Middle frontal gyrus (tissue), 1 donor: ENCODE results near the gene IL4I1.

Experiments
- DNase-seq: peaks from one replicate; pipeline ENCODE4 v3.0.0-alpha.2; 2015; ENCODE audit warnings: low spot score; ENCODE audit errors: extremely low spot score

The IL4I1 gene

DNA sequence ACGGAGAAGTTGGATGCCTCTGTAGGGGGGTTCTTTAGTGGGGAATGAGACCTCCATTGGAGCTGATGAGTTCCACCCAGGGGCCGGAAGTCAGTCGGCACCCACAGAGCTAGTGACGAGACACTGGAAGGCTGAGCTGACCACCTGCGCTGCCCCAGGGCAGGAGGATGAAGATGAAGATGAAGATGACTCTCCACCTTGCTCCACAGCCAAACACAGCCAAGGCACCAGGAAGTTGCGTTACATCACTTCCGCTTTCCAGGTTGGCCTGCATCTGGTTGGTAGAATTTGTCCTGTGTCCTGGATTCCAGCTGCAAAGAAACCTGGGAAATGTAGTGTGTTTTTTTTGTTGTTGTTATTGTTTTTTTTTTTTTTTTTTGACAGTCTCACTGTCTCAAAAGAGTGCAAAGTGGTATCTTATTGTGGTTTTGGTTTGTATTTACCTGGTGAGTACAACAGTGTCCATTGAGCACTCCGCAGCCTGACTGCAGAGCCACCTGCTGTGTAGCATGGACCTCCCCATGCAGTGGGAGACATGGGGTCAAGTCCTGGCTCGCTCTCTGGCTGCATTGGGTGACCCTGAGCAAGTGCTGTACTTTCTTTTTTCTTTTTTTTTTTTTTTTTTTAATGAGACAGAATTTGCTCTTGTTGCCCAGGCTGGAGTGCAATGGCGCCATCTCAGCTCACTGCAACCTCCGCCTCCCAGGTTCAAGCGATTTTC lies 17.3 kb downstream of the IL4I1 start:
- DNase-seq: no peak

DNA sequence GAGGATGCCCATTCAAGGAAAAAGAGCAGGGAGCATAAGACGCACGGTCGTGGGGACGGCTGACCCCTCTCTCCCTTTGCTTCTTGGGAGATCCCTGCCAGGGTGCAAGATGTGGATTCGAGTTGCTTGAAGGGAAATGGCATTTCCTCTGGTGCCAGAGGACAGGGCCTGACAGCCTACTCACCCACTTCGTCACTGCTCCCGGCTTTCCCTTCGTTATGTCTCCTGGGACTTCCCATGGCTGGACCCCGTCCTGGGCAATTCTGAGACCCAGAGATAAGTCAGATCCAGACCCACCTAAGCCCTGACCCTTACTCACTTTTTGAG lies 18.0 kb downstream of the IL4I1 start:
- DNase-seq: no peak

DNA sequence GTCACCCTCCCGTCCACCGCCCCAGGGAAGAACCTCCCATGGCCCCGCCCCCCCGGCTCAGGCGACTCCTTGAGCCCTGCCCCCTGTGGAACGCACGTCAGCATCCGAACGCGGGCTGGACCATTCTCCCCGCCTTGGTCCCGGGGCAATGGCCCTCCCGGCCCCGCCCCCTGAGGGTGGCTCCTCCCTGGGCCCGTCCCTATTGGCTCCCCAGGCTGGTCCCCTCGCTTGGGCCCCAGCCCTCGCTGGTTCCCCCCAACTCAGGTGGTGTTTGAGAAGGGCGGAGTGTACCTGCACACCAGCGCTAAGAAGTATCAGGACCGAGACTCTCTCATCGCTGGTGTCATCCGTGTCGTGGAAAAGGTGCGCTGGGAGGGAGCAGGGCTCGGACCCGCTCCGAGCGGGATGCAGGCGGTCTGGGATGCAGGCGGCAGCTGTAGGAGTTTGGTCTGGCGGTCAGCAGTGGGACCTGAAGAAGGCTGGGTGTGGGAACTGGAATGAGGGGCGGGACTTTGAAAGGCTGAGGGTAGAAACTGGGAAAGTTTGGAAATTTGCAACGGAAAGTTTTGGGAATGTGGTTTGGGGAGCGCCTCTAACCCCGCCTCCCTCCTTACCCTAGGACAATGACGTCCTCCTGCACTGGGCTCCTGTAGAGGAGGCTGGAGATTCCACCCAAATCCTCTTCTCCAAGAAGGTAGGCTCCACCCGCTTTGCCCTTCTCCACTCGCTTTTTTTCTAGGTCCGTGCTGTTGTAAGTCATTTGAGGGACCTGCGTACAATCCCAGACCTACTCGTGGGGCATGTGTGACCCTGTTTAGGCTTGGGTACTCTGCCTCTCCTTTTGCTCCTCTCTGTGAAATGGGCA lies 18.6 kb downstream of the IL4I1 start:
- peak; percentile 83 for DNase-seq

DNA sequence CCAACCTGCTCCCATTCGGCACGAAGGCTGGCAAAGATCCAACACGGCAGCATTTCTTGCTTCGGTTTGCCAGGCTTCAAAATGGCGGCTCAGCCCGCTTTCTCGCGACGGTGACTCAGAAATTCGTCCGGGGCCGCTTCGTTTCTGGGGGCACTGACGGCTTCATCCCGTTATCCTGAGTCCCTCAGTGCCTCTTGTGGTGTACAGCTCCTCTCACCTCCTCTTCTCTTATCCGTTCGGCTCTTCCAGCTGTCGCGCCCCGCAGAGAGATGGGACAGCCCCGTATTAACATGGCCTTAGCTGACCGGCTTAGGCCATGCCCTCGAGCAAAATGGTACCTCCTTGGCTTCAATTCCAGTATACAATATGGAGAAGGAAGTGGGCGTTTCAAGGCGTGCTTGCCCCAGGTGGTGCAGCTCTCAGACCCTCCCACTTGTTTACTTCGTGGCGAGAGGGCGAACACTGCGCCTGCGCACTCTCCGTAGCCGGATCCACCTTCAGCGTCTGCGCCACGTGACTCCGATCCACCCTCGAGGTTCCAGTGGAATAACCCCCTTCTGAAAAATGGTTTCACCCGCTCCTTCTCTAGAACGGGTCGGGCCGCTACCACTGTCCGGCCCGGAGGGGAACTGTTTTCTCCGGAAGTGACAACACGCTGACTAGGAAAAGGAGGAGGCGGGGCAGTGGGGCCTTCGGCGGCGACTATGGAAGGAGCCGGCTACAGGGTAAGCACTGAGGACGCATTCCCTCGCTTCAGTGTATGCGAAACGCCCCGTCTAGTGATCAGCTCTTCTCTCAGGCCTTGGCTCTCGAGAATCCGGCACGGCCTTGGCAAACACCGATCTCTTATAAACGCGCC lies 19.4 kb downstream of the IL4I1 start, which contains the start of the genes AKT1S1 and TBC1D17:
Gene AKT1S1, minus strand, starts transcription at position 336 of the 859 bp plus-strand sequence. CDS start 4,060 bp downstream, outside the sequence.
Gene TBC1D17, plus strand, starts transcription at position 683 of the 859 bp plus-strand sequence. Its CDS starts 22 bp downstream, at position 705.
- DNase-seq: peak; percentile 99

DNA sequence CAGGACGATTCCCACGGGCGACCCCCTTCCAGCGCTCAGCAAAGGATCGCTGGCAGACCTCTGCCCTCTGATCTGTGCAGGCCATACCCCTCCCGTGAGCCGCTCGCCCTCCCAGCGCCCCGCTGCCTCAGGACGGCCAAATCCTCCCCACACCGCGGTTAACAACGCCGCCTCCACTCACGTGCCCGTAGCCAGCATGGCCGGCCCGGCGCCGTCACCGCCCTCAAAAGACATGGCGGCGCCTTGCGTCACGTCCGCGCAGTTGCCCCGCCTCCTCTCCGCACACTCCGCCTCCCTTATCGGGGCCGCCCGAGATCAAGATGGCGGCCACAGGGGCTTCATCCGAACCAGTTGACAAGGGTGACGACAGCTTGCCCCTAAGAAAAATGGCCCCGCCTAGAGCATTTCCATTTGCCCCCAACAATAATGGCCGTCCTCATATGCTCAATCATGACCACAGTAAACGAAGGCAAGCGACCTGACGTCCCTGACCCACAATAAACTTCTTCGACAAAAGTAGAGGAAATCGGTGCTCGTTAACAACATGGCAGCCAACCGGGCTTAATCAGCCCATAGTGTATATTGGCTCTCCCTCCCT lies 20.2 kb downstream of the IL4I1 start:
- peak; percentile 98 for DNase-seq

DNA sequence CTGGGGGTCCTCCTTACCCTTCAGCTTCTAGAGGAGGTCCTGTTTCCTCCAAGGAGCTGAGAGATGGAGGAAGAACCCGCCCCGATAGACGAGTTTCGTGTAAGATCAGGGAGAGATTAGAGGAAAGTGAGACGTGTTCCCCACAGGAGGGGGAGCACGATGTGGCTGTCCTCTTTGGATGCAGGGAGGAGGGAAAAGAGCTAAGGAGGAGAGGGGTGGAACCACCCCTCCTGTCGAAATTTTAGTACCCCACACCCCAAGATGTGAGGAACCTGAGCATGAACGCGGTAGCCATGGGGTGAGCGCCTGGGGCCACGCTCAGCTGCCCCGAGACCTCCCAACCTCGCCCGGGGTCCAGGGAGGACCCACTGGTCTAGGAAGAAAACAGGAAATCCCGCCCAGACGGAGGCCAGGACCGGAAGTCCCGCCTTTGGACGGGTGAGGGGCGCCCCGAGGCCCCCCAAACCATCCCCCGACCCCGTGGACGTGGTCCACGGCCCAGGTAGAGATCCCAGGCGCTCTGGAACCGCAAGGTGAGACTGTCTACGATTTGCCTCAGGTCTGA lies 20.7 kb downstream of the IL4I1 start:
- peak; percentile 48 for DNase-seq

DNA sequence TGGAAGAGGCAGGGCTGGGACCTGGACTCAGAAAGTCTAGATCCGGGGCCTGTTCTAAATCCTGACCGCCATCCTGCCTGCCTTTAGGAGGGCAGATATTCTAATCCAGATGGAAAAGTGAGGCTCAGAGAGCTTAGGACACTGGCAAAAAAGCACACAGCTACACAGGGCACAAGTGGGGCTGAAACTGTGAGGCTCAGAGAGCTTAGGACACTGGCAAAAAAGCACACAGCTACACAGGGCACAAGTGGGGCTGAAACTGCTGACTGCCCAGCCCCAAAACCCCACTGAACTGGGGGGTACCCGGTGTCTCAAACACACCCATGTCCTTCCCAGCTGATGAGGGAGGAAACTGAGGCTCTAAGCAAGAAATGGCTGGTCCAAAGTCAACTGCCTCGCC lies 21.5 kb downstream of the IL4I1 start:
- no peak for DNase-seq

DNA sequence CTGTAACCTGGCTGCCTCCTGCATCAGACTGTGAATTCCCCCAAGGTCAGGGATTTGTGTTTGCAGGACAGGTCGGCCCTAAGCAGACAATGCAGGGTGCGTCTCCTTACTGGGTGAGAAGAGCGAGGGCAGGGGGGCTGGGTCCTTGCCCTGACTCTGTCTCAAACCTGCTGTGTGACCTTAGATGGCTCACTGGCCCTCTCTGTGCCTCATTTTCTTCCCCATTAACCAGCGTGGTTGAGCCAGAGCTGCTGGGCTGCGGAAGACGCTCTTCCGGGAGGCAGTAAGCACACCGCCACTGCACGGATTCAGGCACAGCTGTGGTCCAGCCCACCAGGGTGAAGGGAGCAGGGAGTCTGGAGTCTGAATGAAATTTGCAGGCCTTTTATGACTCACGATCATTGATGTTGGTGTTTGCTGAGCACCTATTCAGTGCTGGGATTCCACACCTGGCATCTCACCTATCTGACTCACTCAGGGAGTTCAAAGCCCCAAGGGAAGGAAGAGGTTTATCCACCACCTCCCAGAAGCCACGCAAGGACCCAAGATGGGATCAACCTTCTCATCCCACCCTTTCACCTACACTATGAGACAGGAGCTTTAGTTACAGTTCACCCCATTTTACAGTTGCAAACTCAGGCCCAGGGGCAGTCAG lies 22.1 kb downstream of the IL4I1 start:
- DNase-seq: no peak

DNA sequence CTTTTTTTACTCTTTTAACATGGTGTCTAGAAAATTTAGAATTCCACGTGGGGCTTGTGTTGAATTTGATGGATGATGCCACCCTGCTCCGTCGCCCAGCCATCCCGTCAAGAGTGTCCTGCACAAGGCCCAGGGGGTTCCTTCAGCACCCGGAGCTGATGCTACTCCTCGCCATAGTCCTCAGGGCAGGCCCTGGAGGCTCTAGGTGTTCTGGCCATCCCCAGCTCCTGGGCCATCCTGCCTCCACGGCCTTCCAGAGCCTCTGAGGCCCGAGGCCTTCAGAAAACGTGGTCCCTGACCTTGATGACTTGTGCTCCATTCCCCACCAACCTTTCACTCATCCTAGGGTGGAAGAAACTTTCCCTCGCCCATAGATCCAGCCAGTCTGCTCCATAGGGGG lies 22.9 kb downstream of the IL4I1 start:
- no peak for DNase-seq

DNA sequence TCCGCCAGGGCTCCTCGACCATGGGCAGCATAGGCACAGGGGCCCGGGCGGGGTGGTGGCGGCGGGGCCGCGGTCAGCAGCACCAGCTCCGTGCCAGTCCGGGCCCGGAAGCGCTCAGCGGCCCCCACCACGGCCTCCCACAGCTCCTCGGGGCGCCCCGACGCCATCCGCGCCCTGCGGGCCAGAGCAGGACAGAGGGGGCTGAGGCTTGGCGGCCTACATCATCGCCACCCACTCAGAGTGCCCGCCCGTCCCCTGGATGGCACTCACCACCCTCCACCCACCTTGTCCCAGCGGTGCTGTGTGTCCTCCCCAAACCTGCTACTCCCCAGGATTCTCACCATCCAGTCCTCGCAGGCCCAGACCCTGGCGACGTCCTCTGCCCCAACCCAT lies 23.6 kb downstream of the IL4I1 start:
- DNase-seq: no peak

DNA sequence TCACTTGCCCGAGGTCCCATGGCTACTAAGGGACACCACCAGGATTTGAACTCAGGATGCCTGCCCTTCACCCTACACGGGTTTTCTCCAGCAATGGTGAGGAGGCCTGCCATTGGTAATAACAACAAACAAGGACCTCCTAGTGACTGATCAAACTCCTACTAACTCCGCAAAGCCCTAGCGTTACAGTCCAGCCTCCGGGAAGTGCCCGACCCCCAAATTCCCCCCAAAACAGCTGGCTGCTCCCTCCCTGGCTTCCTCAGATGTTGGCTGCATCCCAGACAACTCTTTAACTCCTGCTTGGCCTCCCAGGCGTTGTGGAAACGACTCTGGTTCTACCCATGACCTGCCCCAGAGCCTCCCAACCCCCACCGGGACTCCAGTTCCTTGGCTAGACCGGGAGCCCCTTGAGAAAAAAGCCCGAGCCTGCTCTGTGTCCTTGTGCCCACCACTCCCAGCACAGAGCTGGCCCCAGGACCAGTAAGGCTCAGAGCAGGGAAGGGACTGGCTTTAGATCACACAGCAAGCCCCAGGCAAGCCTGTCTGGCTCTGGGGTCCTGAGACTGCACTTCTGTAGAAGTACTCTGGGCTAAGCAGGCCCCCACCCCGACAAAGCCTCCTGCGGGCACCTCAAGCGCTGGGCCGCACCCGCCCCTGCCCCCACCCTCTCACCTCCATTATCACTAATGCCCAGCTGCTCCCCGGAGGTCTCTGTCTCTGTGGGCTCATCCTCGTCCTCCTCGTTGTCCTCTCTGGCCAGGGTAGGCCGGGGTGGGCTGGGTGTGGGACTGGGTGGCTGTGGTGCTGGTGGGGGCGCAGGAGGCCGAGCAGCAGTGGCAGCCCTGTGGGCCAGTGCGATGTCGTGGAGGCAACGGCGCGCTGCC lies 24.2 kb downstream of the IL4I1 start:
- no peak for DNase-seq

DNA sequence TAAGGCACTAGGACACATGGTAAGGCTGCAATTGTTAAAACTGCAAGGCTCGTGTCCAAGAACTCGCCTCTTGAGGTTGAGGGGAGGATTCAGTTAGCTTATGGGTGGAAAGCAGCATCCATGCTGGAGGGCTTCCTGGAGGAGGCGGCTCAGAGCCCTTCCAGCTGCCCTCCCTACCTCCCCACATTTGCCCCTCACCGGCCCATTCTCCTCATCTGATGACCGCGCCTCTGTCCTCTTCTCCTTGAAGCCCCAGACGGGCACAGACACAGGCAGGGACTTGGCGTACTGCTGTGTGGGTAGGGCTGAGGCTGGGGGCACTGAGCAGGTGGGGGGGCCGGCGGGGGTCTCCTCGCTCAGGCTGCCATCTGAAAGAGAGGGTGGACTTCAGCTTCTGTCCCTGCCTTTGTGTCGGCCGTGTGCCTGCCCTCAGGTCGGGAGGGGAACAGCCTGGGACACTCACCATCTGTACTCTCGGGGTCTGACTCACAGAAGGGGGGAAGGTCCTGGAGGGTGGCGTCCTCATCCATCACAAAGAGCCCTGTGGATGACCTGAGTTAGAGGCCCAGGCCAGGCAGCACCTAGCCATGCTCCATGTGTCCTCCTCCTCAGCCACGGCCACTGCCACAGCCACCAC lies 25.2 kb downstream of the IL4I1 start:
- DNase-seq: no peak

DNA sequence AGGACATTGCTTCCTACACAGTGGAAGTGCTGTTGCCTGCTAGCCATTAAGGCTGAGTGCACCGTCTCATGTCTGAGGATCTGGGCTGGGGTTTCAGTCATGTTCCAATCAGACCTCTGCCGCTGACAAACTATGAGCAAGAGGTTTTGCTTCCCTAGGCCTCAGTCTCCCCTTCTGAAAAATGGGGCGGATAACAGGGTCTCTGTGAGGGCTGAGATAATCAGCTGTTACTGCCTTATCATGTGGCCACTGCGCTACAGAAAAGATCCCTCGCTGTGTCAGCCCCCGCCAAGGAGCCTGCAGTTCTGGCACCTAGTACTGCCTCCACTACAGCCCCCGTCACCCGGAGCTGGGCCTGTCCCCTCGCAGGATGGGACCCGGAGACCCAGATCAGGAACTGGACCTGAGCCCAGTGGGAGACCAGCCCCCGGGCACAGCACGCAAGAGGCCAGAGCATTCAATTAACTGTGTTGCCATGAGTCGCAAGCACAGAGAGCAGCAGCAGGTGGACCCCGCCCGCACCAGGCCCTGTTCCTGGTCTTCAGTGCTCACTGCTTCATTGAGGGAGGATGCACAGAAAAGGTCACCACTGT lies 26.3 kb downstream of the IL4I1 start:
- DNase-seq: no peak

DNA sequence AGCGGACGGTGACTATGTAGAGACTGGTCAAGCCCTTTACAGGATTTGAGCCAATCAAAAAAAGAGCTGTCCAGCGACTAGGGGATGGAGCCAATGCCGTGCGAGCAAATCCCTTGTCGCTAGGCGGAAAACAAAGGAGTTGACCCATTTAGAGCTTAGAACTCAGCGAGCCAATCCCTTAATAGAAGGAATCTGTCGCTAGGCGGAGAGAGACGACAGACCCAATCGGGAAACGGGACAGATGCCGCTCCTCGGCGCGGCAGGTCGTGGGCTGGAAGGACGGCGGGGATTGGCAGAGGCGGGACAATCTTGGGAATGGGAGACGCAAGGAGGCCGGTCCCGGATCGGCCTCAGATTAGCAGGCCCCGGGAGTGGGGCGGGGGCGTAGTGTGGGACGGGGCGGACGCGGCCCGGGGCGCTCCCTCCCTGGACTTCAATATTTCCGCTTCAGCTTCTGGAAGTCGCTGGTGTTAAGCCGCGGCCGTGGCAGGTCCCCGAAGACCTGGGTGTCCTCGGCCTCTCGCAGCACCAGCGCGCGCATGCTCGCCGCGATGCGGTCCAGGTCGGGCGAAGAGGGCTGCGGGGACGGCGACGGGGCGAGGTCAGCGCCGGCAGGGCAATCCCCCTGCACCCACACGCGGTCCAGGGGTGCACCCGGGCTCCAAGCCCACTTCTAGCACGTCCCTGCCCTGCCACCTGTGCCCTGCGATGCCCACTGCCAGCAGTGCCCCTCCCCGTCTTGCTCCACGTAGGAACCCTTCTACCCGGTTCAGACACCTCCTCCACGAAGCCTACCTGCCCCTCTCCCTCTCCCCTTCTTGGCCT lies 27.0 kb downstream of the IL4I1 start:
- DNase-seq: peak; percentile 100

DNA sequence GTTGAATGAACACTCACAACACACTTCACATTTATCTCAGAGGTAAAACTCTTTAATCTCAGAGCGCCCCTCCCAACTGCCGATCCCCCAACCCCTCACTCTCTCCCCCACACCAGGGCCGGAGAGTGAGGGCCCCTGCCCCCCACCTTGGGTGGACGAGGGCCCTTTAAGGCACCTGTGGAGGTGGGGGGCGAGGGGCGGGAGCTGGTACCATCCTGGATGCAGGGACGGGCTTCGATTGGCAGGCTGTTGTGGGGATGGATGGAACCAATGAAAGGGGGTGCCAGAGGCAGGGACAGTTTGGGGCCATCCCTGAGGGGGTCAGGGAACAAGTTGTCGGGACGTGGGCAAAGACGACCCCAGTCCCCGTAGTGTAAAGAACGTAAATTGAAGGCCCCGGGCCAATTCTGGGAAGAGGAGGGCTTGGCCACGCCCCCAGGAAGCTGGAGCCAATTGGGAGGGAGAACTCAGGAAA lies 27.6 kb downstream of the IL4I1 start:
- no peak for DNase-seq

DNA sequence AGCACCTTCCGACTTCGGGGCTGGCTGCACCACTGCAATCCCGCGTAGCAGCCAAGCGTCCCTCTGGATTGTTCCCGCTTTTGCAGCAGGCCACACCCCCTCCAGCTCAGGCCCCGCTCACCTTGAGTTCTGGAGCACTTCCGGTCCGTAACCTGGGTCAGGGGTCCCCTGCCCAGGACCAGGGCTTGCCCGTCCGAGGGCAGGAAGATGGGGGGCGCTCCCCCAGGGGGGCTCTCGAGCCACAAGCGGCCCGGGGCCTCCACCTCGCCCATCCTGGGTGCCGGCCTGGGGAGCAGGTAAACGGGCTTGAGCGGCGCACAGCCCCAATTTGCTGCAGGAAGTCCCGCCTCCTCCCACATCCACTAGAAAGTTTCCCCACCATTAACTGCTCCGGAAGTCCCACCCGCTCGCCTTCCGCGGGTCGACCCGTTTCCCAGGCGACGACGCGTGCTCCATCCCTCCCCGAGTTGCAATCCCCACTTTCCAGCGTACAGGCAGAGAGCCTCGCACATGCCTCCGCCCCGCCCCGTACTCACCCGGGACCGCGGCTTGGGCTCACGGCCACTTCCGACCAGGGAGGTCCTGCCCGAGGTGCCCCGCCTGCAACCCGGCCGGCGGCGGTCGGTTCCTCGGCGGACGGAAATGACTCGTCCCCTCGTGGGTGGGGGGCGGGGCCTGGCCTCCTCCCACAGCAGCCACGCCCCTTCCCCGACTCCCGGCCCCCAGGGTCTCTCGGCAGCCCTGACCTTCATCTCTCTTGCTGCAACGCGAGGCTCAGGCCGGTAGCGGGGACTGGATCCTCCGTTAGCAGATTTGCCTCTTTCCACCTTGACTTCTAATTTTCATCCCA lies 29.5 kb downstream of the IL4I1 start, which contains the start of gene PNKP:
Gene PNKP, minus strand, starts transcription at position 644 of the 850 bp plus-strand sequence. Its CDS starts 372 bp downstream, at position 272.
- DNase-seq: peak; percentile 85
